ENCODE measurements around the gene SPEG. TPM values are rescaled to one million over a fixed set of nuclear protein-coding genes. Genes with fewer than 3 reads are reported as not detected.

The SPEG gene
- total and polyA plus RNA-seq, 2 of the 13 experiments (the other 11 are each of a cell fraction or from before 2014, with no cell fraction given) = 0.18 to 0.24 TPM

GRCh38 chr2:219495531-219496122 is 61.0 kb downstream of the SPEG start (continued):
- 0 out of 2 replicates have a peak, but pooled peaks have one; percentile 58 for TF ChIP-seq HES4 (CRISPR knock-in tag; IDR thresholded peaks at IDR 0.05; ENCODE audit: borderline replicate concordance)
- TF ChIP-seq TFE3 (CRISPR knock-in tag; IDR thresholded peaks at IDR 0.05) = peak; percentile 20; the same call in 1 of the 2 replicates
- TF ChIP-seq, protein P1, sequence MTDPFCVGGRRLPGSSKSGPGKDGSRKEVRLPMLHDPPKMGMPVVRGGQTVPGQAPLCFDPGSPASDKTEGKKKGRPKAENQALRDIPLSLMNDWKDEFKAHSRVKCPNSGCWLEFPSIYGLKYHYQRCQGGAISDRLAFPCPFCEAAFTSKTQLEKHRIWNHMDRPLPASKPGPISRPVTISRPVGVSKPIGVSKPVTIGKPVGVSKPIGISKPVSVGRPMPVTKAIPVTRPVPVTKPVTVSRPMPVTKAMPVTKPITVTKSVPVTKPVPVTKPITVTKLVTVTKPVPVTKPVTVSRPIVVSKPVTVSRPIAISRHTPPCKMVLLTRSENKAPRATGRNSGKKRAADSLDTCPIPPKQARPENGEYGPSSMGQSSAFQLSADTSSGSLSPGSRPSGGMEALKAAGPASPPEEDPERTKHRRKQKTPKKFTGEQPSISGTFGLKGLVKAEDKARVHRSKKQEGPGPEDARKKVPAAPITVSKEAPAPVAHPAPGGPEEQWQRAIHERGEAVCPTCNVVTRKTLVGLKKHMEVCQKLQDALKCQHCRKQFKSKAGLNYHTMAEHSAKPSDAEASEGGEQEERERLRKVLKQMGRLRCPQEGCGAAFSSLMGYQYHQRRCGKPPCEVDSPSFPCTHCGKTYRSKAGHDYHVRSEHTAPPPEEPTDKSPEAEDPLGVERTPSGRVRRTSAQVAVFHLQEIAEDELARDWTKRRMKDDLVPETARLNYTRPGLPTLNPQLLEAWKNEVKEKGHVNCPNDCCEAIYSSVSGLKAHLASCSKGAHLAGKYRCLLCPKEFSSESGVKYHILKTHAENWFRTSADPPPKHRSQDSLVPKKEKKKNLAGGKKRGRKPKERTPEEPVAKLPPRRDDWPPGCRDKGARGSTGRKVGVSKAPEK (CRISPR knock-in tag; IDR thresholded peaks at IDR 0.05; ENCODE audit: borderline replicate concordance) = no peak
- no peak for TF ChIP-seq SCMH1 (CRISPR knock-in tag; IDR thresholded peaks at IDR 0.05; ENCODE audit: borderline replicate concordance)
- TF ChIP-seq ZNF10 (CRISPR knock-in tag; IDR thresholded peaks at IDR 0.05; ENCODE audit: borderline replicate concordance, low read depth) = no peak
- 0 out of 2 replicates have a peak, but pooled peaks have one; percentile 53 for TF ChIP-seq MTERF4 (CRISPR knock-in tag; IDR thresholded peaks at IDR 0.05)
- no peak for TF ChIP-seq ZNF292 (CRISPR knock-in tag; IDR thresholded peaks at IDR 0.05; ENCODE audit: borderline replicate concordance, low read depth)
- TF ChIP-seq FOXK2 (IDR thresholded peaks at IDR 0.05) = peak; percentile 66
- no peak for TF ChIP-seq ZNF224 (CRISPR knock-in tag; IDR thresholded peaks at IDR 0.05)
- TF ChIP-seq PBX3 (CRISPR knock-in tag; IDR thresholded peaks at IDR 0.05; ENCODE audit: borderline replicate concordance) = no peak
- TF ChIP-seq, protein P2, sequence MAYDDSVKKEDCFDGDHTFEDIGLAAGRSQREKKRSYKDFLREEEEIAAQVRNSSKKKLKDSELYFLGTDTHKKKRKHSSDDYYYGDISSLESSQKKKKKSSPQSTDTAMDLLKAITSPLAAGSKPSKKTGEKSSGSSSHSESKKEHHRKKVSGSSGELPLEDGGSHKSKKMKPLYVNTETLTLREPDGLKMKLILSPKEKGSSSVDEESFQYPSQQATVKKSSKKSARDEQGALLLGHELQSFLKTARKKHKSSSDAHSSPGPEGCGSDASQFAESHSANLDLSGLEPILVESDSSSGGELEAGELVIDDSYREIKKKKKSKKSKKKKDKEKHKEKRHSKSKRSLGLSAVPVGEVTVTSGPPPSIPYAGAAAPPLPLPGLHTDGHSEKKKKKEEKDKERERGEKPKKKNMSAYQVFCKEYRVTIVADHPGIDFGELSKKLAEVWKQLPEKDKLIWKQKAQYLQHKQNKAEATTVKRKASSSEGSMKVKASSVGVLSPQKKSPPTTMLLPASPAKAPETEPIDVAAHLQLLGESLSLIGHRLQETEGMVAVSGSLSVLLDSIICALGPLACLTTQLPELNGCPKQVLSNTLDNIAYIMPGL (CRISPR knock-in tag; IDR thresholded peaks at IDR 0.05; ENCODE audit: borderline replicate concordance in 1 of 2, low read depth in 1 of 2) = peak; percentile 44 to 53; a peak in 2 of 4 replicates
- no peak for TF ChIP-seq ZNF672 (CRISPR knock-in tag; IDR thresholded peaks at IDR 0.05)
- TF ChIP-seq HCFC1 (IDR thresholded peaks at IDR 0.05; ENCODE audit: low read depth, low read length) = no peak
- TF ChIP-seq CREB1 (IDR thresholded peaks at IDR 0.05) = no peak
- no peak for TF ChIP-seq CREB1 (CRISPR knock-in tag; IDR thresholded peaks at IDR 0.05)
- TF ChIP-seq ZNF549 (CRISPR knock-in tag; IDR thresholded peaks at IDR 0.05) = no peak
- no peak for TF ChIP-seq RBM39 (IDR thresholded peaks at IDR 0.05; ENCODE audit: low read depth, low read length, poor library complexity, severe bottlenecking)
- no peak for TF ChIP-seq HHEX (CRISPR knock-in tag; IDR thresholded peaks at IDR 0.05)
- TF ChIP-seq ZNF552 (CRISPR knock-in tag; IDR thresholded peaks at IDR 0.05; ENCODE audit: borderline replicate concordance) = no peak
- no peak for TF ChIP-seq ZNF3 (CRISPR knock-in tag; IDR thresholded peaks at IDR 0.05)
